Activated B cell treated with CpG ODN at 0.5 μM for 24 hours (primary cell): ENCODE results near the gene KRT9. TPM values are rescaled to one million over a fixed set of nuclear protein-coding genes. Genes with fewer than 3 reads are reported as not detected.

Experiments
- ATAC-seq: fragments of 200-7000 bp; cut with Tn5 transposase; one replicate; pipeline ENCODE4 v1.10.0; 2021; ENCODE audit warnings: low read depth, mild to moderate bottlenecking, moderate library complexity
- CTCF ChIA-PET: fragments of 350-600 bp; sonication (Branson Sonifier 250); formaldehyde crosslinking; loops from one replicate; lab custom pipeline; 2021; ENCODE audit warnings: antibody characterized with exemption; lab: Charles Lee
- POLR2A ChIA-PET: fragments of 350-600 bp; sonication (Branson Sonifier 250); formaldehyde crosslinking; loops from one replicate; lab custom pipeline; 2021; ENCODE audit warnings: antibody characterized with exemption; lab: Charles Lee
- DNase-seq: peaks from one replicate; pipeline ENCODE4 v3.0.0; 2022
- H3K27ac Mint-ChIP-seq: one replicate; pipeline ENCODE4 v1.8.0; 2020; ENCODE audit warnings: mixed read lengths
- H3K27me3 Mint-ChIP-seq: one replicate; pipeline ENCODE4 v1.8.0; 2021; ENCODE audit warnings: mixed read lengths
- H3K36me3 Mint-ChIP-seq: one replicate; pipeline ENCODE4 v1.8.0; 2021; ENCODE audit warnings: low read depth, mixed read lengths
- H3K4me1 Mint-ChIP-seq: one replicate; pipeline ENCODE4 v1.8.0; 2021; ENCODE audit warnings: mixed read lengths
- H3K4me3 Mint-ChIP-seq: one replicate; pipeline ENCODE4 v1.8.0; 2020; ENCODE audit warnings: mild to moderate bottlenecking, mixed read lengths
- H3K9me3 Mint-ChIP-seq: one replicate; pipeline ENCODE4 v1.8.0; 2020; ENCODE audit warnings: mixed read lengths
- CTCF ChIP-seq: fragments of 200-600 bp; IDR thresholded peaks from one replicate; pipeline ENCODE4 v1.8.0; 2022; ENCODE audit warnings: antibody characterized with exemption, mild to moderate bottlenecking
- intact Hi-C: fragments of 100-400 bp; cut with micrococcal nuclease; formaldehyde crosslinking; loops from one replicate; pipeline ENCODE4 v1.15.1; 2024
- total RNA-seq: library from RNA; stranded (reverse); gene quantifications from 2 replicates; pipeline ENCODE4 v1.2.3, GENCODE V29; 2022

Gene KRT9
- total RNA-seq, 1 donor from 2014 or later, result not detected

- Mint-ChIP-seq H3K27ac (no peak overlapping the region), H3K27me3 (peaks cover 68% of the 10 kb centered on the region), H3K36me3 (no peaks in the 10 kb centered on the region), H3K4me3 (no peak overlapping the region), H3K9me3 (no peaks in the 10 kb centered on the region), H3K4me1 (peaks cover 7% of the 10 kb centered on the region)
- DNase-seq (no peak), ATAC-seq (no peak)
- CTCF ChIA-PET, result no interaction called here
- intact Hi-C loops, result no loop called here
- no peak for TF ChIP-seq CTCF
- POLR2A ChIA-PET, result no interaction called here
Measured at GRCh38 chr17:41530062-41531048, 41.5 kb downstream of the KRT9 start.

- DNase-seq (no peak), ATAC-seq (no peak)
- intact Hi-C loops, result no loop called here
- Mint-ChIP-seq H3K27ac (no peak overlapping the region), H3K27me3 (peaks cover 63% of the 10 kb centered on the region), H3K4me1 (peaks cover 7% of the 10 kb centered on the region), H3K4me3 (no peak overlapping the region), H3K36me3 (no peaks in the 10 kb centered on the region), H3K9me3 (no peaks in the 10 kb centered on the region)
- TF ChIP-seq CTCF, result no peak
- POLR2A ChIA-PET, result no interaction called here
- CTCF ChIA-PET, result no interaction called here
Measured at GRCh38 chr17:41529491-41529915, 42.4 kb downstream of the KRT9 start.

GRCh38 chr17:41528959-41529353 lies 42.9 kb downstream of the KRT9 start:
- POLR2A ChIA-PET, result no interaction called here
- no peak for ATAC-seq
- Mint-ChIP-seq H3K36me3 (no peaks in the 10 kb centered on the region), H3K4me1 (peaks cover 7% of the 10 kb centered on the region), H3K9me3 (no peaks in the 10 kb centered on the region), H3K27ac (no peak overlapping the region), H3K27me3 (peaks cover 63% of the 10 kb centered on the region), H3K4me3 (no peak overlapping the region)
- intact Hi-C loops, result no loop called here
- no peak for TF ChIP-seq CTCF
- CTCF ChIA-PET, result no interaction called here
- no peak for DNase-seq

- peaks cover 58% of the 10 kb centered on the region for H3K27me3 Mint-ChIP-seq
- ATAC-seq, result no peak
Measured at GRCh38 chr17:41527063-41528023, 44.5 kb downstream of the KRT9 start.

More at GRCh38 chr17:41527063-41528023, 44.5 kb downstream of the KRT9 start:
- DNase-seq, result no peak
- intact Hi-C loops, result no loop called here
- H3K9me3 Mint-ChIP-seq, result no peaks in the 10 kb centered on the region
- H3K4me3 Mint-ChIP-seq, result no peak overlapping the region
- no peak for TF ChIP-seq CTCF
- POLR2A ChIA-PET, result no interaction called here
- CTCF ChIA-PET, result interaction anchor here (0.8 kb wide), 1 partner anchor 22 kb away, joined by 3 read pairs; no protein-coding TSS in a partner anchor
- no peak overlapping the region for H3K27ac Mint-ChIP-seq
- H3K36me3 Mint-ChIP-seq, result no peaks in the 10 kb centered on the region
- peaks cover 7% of the 10 kb centered on the region for H3K4me1 Mint-ChIP-seq
